ENCODE results near the gene GPR33. TPM values are rescaled to one million over a fixed set of nuclear protein-coding genes. Genes with fewer than 3 reads are reported as not detected.

GPR33 gene
- total RNA-seq, 1 experiment from 2014 or later, result not detected

GRCh38 chr14:31477248-31477647 is 10.6 kb downstream of the GPR33 start (continued):
- no peak for TF ChIP-seq ZNF263 (CRISPR knock-in tag; IDR thresholded peaks at IDR 0.05; ENCODE audit: low read depth)
- no peak for TF ChIP-seq GABPB1 (CRISPR knock-in tag; IDR thresholded peaks at IDR 0.05)
- TF ChIP-seq ERG (CRISPR knock-in tag; IDR thresholded peaks at IDR 0.05), result no peak
- no peak for TF ChIP-seq USF1 (CRISPR knock-in tag; IDR thresholded peaks at IDR 0.05)
- no peak for TF ChIP-seq IRF2 (CRISPR knock-in tag; IDR thresholded peaks at IDR 0.05; ENCODE audit: borderline replicate concordance, low read depth)
- TF ChIP-seq ZNF512 (CRISPR knock-in tag; IDR thresholded peaks at IDR 0.05; ENCODE audit: borderline replicate concordance), result no peak
- TF ChIP-seq MAX (CRISPR knock-in tag; IDR thresholded peaks at IDR 0.05), result no peak
- no peak for TF ChIP-seq TEAD4 (CRISPR knock-in tag; IDR thresholded peaks at IDR 0.05)
- no peak for TF ChIP-seq ZNF317 (CRISPR knock-in tag; IDR thresholded peaks at IDR 0.05; ENCODE audit: borderline replicate concordance, low read depth)
- no peak for TF ChIP-seq AR (CRISPR knock-in tag; IDR thresholded peaks at IDR 0.05)

- POLR2A ChIA-PET, result no interaction called here
These were observed 11.5 kb downstream of the GPR33 start for GRCh38 chr14:31476131-31476866.

GRCh38 chr14:31466554-31466953 is 21.3 kb downstream of the GPR33 start:
- no peaks in the 10 kb centered on the region for H3K36me3 Mint-ChIP-seq
- no peak for ATAC-seq
- H3K9me3 Mint-ChIP-seq, result peaks cover 6% of the 10 kb centered on the region
- H3K4me3 Mint-ChIP-seq, result no peak overlapping the region
- H3K27me3 Mint-ChIP-seq (ENCODE audit: low read depth), result no peaks in the 10 kb centered on the region
- ChIA-PET CTCF (no interaction called here), POLR2A (no interaction called here)
- H3K4me1 Mint-ChIP-seq, result no peaks in the 10 kb centered on the region
- no peak overlapping the region for H3K27ac Mint-ChIP-seq
- no peak for DNase-seq (ENCODE audit: low spot score)
- no peak for TF ChIP-seq ZNF232 (CRISPR knock-in tag; IDR thresholded peaks at IDR 0.05)
- no peak for TF ChIP-seq MLX (CRISPR knock-in tag; IDR thresholded peaks at IDR 0.05)
- no peak for TF ChIP-seq AFF4 (CRISPR knock-in tag; IDR thresholded peaks at IDR 0.05; ENCODE audit: borderline replicate concordance)
- TF ChIP-seq E2F4 (CRISPR knock-in tag; IDR thresholded peaks at IDR 0.05; ENCODE audit: borderline replicate concordance, low read depth), result no peak
- TF ChIP-seq NR1H2 (CRISPR knock-in tag; IDR thresholded peaks at IDR 0.05), result no peak
- no peak for TF ChIP-seq JAZF1 (CRISPR knock-in tag; IDR thresholded peaks at IDR 0.05)

More at GRCh38 chr14:31476131-31476866, 11.5 kb downstream of the GPR33 start:
- H3K4me3 Mint-ChIP-seq, result no peak overlapping the region
- no peak for ATAC-seq
- no peak for TF ChIP-seq ESRRA (CRISPR knock-in tag; IDR thresholded peaks at IDR 0.05; ENCODE audit: borderline replicate concordance)
- TF ChIP-seq JAZF1 (CRISPR knock-in tag; IDR thresholded peaks at IDR 0.05), result no peak
- CTCF ChIA-PET, result no interaction called here
- H3K9me3 Mint-ChIP-seq, result peaks cover 16% of the 10 kb centered on the region
- H3K27me3 Mint-ChIP-seq (ENCODE audit: low read depth), result peaks cover 7% of the 10 kb centered on the region; the same call in 1 of the 2 replicates
- no peak for DNase-seq (ENCODE audit: low spot score)
- peaks cover 10% of the 10 kb centered on the region for H3K36me3 Mint-ChIP-seq
- H3K27ac Mint-ChIP-seq, result no peak overlapping the region
- no peaks in the 10 kb centered on the region for H3K4me1 Mint-ChIP-seq
